Ovary (tissue), 9 donors: Measurements from ENCODE around the gene AIPL1. TPM values are rescaled to one million over a fixed set of nuclear protein-coding genes. Genes with fewer than 3 reads are reported as not detected.

Source experiments
- DNase-seq, 5 donors: peaks; one replicate each; pipeline ENCODE4 v3.0.0-alpha.2; 2019 to 2020
- H3K27ac ChIP-seq, 2 donors: fragments of 200-600 bp; one replicate each; pipeline versions ENCODE4 v1.5.1 to v1.8.0; 2019 to 2022
- H3K27me3 ChIP-seq: fragments of 200-600 bp; one replicate; pipeline ENCODE4 v1.8.0; 2022
- H3K36me3 ChIP-seq: fragments of 200-600 bp; sonication (generic); one replicate; pipeline ENCODE4 v1.5.1; 2019
- H3K4me1 ChIP-seq: one replicate; pipeline ENCODE4 v1.8.1; 2013; ENCODE audit warnings: mild to moderate bottlenecking, moderate library complexity; ENCODE audit not compliant: insufficient read depth
- H3K4me3 ChIP-seq: fragments of 200-600 bp; sonication (generic); one replicate; pipeline ENCODE4 v1.5.1; 2017
- H3K9me3 ChIP-seq, 2 donors: fragments of 200-600 bp in 1 of 2; sonication (generic) in 1 of 2; one replicate each; pipeline versions ENCODE4 v1.5.1 to v1.8.1; 2013 to 2019; ENCODE audit warnings: mild to moderate bottlenecking in 1 of 2, moderate library complexity in 1 of 2
- EP300 ChIP-seq: sonication (generic); formaldehyde crosslinking; IDR thresholded peaks from one replicate; pipeline ENCODE4 v1.6.1; 2017; ENCODE audit warnings: antibody characterized with exemption
- POLR2A ChIP-seq: fragments of 450-650 bp; IDR thresholded peaks from one replicate; pipeline ENCODE4 v1.6.1; 2017; ENCODE audit warnings: antibody characterized with exemption, mild to moderate bottlenecking, moderate library complexity
- WGBS, 3 donors: extraction: QIAGEN DNeasy Blood & Tissue Kit in 1 of 3; methylation state at CpG; one replicate each; pipeline versions ENCODE4 v1.1.5 to v1.1.7; 2013 to 2017; 5-methylcytosine and 5-hydroxymethylcytosine counted together
- intact Hi-C, 4 donors: fragments of 100-400 bp; cut with DNase I; formaldehyde crosslinking; loops; one replicate each; pipeline versions ENCODE4 v1.11.0 to v1.15.1; 2022 to 2023
- polyA plus RNA-seq, 2 donors: library from polyadenylated mRNA; stranded (reverse); fragments of 200-250 nt in 1 of 2; fragments of 350-450 nt in 1 of 2; fragmentation: Illumina TruSeq in 1 of 2; extraction: RNeasy Lipid Tissue Mini Kit (QIAGEN cat#74804) in 1 of 2; gene quantifications; one replicate each; pipeline ENCODE4 v1.2.3, GENCODE V29; 2013 to 2014
- total RNA-seq, 7 donors: library from RNA; depleted of rRNA in 2 of 7; stranded (reverse); fragments of >200 nt in 2 of 7; fragmentation: NEBNext Ultra II Directional in 3 of 7; extraction: Animal tissue kit (Norgen Biotek cat#: 25700) in 3 of 7; gene quantifications; one replicate each; pipeline versions ENCODE4 v1.1.0 to v1.2.4, GENCODE V29; 2016 to 2023
- TF ChIP-seq, protein P1 (sequence below), 3 donors: fragments of 450-650 bp in 2 of 3; fragments of 200-600 bp in 1 of 3; IDR thresholded peaks; one replicate each; pipeline versions ENCODE4 v1.5.1 to v1.8.0; 2016 to 2022; ENCODE audit warnings: antibody characterized with exemption in 3 of 3, mild to moderate bottlenecking in 1 of 3
- donor health status: DM: no; HTN: no; CAD: no; lungs with moderate emphysema.
- donor health status: DM: no; HTN: no; CAD: no.
- donor health status: Bipolar disorder and iron deficiency.
- donor health status: DM: yes; HTN: yes; CAD: no.
- donor health status: DM: no; HTN: no; CAD: no.
- donor health status: DM: yes; HTN: yes; CAD: no.

Gene AIPL1
- total and polyA plus RNA-seq, 9 donors, result not detected

DNA sequence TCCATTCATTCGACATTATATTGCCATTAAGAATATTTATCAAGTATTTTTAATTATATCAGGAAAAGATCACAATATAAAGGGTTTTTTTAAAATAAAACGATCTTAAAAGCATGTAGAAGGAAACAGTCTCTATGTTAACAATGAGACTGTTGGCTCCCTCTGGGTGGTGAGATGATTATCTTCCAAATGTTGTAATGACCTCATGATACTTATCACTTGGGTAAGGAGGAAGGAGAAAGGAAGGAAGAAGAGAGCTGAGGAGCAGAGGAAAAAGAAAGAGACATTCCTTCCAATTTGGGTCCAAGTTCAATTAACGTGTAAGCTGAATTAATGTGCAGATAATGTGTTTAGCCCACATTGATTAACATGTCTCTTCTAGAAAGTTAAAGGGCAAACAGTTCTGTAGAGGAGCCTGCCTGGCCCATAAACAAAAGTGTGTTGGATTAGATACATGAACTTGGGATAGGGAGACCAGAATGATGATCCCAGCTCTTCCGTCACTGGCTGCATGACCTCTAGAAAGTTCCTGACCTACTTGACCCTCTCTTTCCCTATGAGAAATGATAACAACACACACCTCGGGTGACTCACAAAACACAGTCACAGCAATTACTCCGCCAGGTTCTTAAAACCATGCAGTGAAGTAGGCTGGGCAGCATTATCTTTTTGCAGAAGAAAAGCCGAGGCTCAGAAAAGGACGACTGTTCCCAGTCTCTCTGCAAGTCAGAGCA lies 41.3 kb upstream of the AIPL1 start:
- intact Hi-C loops, result loop anchor here in 1 of 4 donors (10.0 kb wide), 1 partner anchor 159 kb away; no protein-coding TSS in a partner anchor
- Histone ChIP-seq H3K4me3 (no peak overlapping the region), H3K27ac (no peak overlapping the region), H3K4me1 (peaks cover 9% of the 10 kb centered on the region), H3K27me3 (no peaks in the 10 kb centered on the region), H3K36me3 (no peaks in the 10 kb centered on the region), H3K9me3 (no peaks in the 10 kb centered on the region)
- WGBS, 3 donors, result 65 to 79% (median 74%) methylated on average over 8 of the region's 8 CpGs
- DNase-seq, result no peak
- TF ChIP-seq EP300 (no peak), POLR2A (no peak)
- TF ChIP-seq, protein P1, sequence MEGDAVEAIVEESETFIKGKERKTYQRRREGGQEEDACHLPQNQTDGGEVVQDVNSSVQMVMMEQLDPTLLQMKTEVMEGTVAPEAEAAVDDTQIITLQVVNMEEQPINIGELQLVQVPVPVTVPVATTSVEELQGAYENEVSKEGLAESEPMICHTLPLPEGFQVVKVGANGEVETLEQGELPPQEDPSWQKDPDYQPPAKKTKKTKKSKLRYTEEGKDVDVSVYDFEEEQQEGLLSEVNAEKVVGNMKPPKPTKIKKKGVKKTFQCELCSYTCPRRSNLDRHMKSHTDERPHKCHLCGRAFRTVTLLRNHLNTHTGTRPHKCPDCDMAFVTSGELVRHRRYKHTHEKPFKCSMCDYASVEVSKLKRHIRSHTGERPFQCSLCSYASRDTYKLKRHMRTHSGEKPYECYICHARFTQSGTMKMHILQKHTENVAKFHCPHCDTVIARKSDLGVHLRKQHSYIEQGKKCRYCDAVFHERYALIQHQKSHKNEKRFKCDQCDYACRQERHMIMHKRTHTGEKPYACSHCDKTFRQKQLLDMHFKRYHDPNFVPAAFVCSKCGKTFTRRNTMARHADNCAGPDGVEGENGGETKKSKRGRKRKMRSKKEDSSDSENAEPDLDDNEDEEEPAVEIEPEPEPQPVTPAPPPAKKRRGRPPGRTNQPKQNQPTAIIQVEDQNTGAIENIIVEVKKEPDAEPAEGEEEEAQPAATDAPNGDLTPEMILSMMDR (IDR thresholded peaks at IDR 0.05), result no peak

DNA sequence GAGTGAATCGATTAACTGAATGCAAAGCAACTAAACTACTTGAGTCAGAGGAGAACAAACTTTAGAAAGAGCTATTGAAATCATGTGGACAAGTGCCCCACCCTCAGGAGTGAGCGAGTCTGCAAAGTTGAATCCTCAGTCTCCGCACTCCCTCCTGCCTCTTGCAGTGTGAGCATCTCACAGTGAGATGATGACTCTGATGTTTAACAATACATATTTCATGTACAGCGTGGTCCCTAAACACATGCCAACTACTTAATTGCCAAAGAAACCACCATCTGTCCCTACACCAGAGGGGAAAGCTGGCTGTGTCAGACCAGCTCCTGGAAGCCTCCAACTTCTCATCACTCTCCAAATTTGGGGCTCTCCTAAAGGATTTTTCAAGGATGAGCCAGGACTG lies 40.5 kb upstream of the AIPL1 start:
- Histone ChIP-seq H3K36me3 (no peaks in the 10 kb centered on the region), H3K4me3 (no peak overlapping the region), H3K27me3 (no peaks in the 10 kb centered on the region), H3K9me3 (no peaks in the 10 kb centered on the region), H3K27ac (no peak overlapping the region), H3K4me1 (peaks cover 11% of the 10 kb centered on the region)
- DNase-seq, result no peak
- TF ChIP-seq EP300 (no peak), POLR2A (no peak)
- TF ChIP-seq, protein P1 (IDR thresholded peaks at IDR 0.05), result no peak
- intact Hi-C loops, result loop anchor here in 1 of 4 donors (10.0 kb wide), 1 partner anchor 159 kb away; no protein-coding TSS in a partner anchor
- WGBS, 3 donors, result 62 to 70% (median 69%) methylated on average over 4 of the region's 4 CpGs

DNA sequence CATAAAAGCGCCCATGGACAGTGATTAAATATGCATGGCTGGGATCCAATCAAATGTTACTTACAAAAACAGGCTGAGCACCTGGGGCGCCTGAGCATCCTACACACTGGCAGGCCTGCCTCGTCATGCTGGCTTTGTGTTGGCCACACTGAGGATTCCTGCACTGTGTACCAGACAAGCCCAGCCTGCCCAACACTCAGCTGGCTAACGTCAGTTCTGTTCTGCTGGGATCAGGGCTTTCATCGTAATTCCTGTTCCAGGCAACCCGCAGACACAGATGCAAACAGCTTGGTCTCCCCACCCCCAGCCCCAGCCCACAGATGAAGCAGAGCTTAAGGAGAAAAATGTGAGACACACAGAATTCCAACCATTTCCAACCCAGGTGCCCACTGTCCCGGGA lies 40.0 kb upstream of the AIPL1 start:
- intact Hi-C loops, result loop anchor here in 2 of 4 donors (5.0 to 10.0 kb wide), 3 partner anchors 82 to 162 kb away; partner anchors contain the start of gene PITPNM3 (in 2 of the 2)

DNA sequence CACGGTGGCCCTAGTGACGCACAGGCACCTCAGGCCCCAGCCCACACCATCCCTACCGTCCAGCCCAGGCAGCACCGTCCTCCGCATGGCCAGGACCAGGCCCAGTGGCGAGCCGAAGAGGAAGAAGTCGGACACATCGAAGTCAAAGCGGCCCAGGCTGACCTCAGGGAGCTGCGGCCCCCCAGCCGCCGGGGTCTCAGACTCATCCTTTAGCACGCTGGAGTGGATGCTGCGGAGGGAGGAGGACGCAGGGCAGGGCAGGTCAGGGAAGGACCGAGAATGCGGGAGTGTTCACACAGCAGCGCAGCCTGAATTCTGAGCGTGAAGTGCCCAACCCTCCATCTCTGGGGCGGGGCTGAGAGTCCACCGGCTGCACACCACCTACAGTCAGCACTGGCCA lies 39.5 kb upstream of the AIPL1 start:
- TF ChIP-seq EP300 (no peak), POLR2A (no peak)
- TF ChIP-seq, protein P1 (IDR thresholded peaks at IDR 0.05), result no peak
- no peak for DNase-seq
- H3K9me3 ChIP-seq, result no peaks in the 10 kb centered on the region
- WGBS, 3 donors, result 82 to 86% (median 83%) methylated on average over 22 of the region's 22 CpGs
- no peaks in the 10 kb centered on the region for H3K36me3 ChIP-seq
- H3K27ac ChIP-seq, result no peak overlapping the region
- no peak overlapping the region for H3K4me3 ChIP-seq
- H3K27me3 ChIP-seq, result no peaks in the 10 kb centered on the region
- intact Hi-C loops, result loop anchor here in 2 of 4 donors (5.0 to 10.0 kb wide), 3 partner anchors 83 to 163 kb away; partner anchors contain the start of gene PITPNM3 (in 2 of the 2)
- H3K4me1 ChIP-seq, result peaks cover 11% of the 10 kb centered on the region

More for the DNA sequence above, 40.0 kb upstream of the AIPL1 start:
- no peak for DNase-seq
- 56 to 70% (median 57%) methylated on average over 7 of the region's 7 CpGs for WGBS, 3 donors
- Histone ChIP-seq H3K36me3 (no peaks in the 10 kb centered on the region), H3K27me3 (no peaks in the 10 kb centered on the region), H3K9me3 (no peaks in the 10 kb centered on the region), H3K27ac (no peak overlapping the region), H3K4me1 (peaks cover 11% of the 10 kb centered on the region), H3K4me3 (no peak overlapping the region)
- no peak for TF ChIP-seq EP300
- TF ChIP-seq POLR2A, result no peak
- TF ChIP-seq, protein P1 (IDR thresholded peaks at IDR 0.05), result no peak
